ENCODE results near the gene CFAP74.
A peak's percentile ranks its signal among the peaks of the same experiment; 100 is the strongest.

The CFAP74 gene

DNA sequence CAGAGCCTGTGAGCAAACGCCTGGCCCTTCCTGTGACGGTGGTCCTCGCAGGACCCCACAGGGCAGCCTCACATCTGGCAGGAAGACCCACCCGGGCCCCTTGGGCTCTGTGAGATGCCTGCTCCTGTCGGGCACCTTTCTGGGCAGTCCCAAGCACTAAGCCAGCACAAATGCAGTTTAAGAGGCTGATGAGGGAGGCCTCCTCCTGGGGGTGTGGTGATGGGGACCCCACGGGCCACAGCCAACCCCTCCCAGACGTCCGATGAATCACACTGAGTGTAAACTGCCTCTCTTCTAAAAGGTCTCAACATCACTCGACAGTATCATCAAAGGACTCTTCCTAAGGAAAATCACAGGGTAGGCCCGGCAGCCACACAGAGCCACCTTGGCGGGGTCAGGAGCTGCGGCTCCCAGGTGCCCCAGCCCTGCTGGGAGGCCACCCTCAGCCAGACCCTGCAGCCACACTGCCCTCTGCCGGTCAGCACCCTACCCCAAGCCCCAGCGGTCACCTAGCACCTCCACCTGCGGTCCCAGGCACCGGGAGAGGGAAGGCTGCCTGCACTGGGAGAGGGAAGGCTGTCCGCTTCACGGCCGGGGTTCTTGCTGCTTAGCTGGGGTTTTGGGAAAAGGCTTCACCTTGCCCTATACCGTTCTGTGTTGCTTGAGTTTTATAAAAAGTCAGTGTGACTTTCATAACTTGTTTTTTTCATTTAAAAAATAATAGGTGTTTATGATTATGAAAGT, 42.8 kb upstream of the CFAP74 start:
- Histone ChIP-seq H3K4me2 (ENCODE audit: low read length) (no peak overlapping the region), H3K56ac (ENCODE audit: low read length) (no peak overlapping the region), H2BK5ac (ENCODE audit: low read length) (no peak overlapping the region), H2AK5ac (ENCODE audit: low read length) (no peak overlapping the region), H3K4ac (ENCODE audit: low read depth, low read length) (no peak overlapping the region), H3K23ac (ENCODE audit: low read length) (no peak overlapping the region), H3K27me3 (ENCODE audit: insufficient read depth, low read length, poor library complexity) (no peaks in the 10 kb centered on the region), H3K79me1 (ENCODE audit: low read length) (no peaks in the 10 kb centered on the region), H2BK120ac (ENCODE audit: low read depth, low read length) (no peak overlapping the region), H3K4me1 (ENCODE audit: control insufficient read depth, low read depth, low read length) (no peaks in the 10 kb centered on the region), H3K9ac (ENCODE audit: low read length) (no peak overlapping the region), H2BK15ac (replicated peaks; ENCODE audit: low read depth) (no peak overlapping the region), H3K36me3 (ENCODE audit: control insufficient read depth, insufficient read depth, low read length) (no peaks in the 10 kb centered on the region), H4K8ac (ENCODE audit: low read depth, low read length) (no peak overlapping the region), H4K5ac (ENCODE audit: low read length) (no peak overlapping the region), H3K27ac (ENCODE audit: low read depth, low read length) (no peak overlapping the region), H3K79me2 (ENCODE audit: control insufficient read depth, insufficient read depth, low read length) (no peaks in the 10 kb centered on the region), H3K18ac (ENCODE audit: low read length) (no peak overlapping the region), H3K4me3 (ENCODE audit: low read length) (no peak overlapping the region)
- WGBS (ENCODE audit: extremely low coverage, insufficient coverage, low lambda C conversion rate), result no CpG with 5 or more reads among the region's 20 CpGs
- peak; percentile 83 for DNase-seq

DNA sequence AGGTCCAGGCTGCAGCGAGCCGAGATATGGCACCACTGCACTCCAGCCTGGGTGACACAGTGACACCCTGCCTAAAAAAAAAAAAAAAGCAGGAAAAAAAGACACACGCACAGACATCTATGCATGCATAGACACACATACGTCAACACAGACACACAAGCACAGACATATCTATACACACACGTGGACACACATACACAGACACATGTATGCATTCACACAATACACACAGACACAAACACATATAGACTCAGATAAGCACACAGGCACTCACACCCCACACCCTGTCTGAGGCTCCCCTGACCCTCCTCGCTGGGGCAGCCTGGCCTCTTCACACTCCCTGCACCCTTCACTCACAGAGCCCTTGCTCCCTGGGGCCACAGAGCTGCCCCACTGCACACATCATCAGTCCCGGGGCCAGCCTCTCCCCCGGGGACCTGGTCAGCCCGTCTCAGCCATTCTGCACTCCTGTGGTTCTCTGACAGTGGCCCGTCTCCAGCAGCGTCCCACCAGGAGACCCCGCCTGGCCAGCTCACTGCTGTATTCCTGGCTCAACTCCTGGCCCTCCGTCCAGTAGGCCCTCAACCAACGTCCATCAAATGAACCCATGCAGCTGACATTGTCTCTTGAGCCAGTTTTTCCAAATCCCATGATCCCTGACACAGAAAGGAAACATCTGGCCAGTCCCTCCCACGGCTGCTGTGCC, 42.0 kb upstream of the CFAP74 start:
- Histone ChIP-seq H4K8ac (ENCODE audit: low read depth, low read length) (no peak overlapping the region), H3K4me3 (ENCODE audit: low read length) (no peak overlapping the region), H3K18ac (ENCODE audit: low read length) (no peak overlapping the region), H3K4ac (ENCODE audit: low read depth, low read length) (no peak overlapping the region), H2BK5ac (ENCODE audit: low read length) (no peak overlapping the region), H3K79me2 (ENCODE audit: control insufficient read depth, insufficient read depth, low read length) (no peaks in the 10 kb centered on the region), H3K79me1 (ENCODE audit: low read length) (no peaks in the 10 kb centered on the region), H2BK120ac (ENCODE audit: low read depth, low read length) (no peak overlapping the region), H3K23ac (ENCODE audit: low read length) (no peak overlapping the region), H4K5ac (ENCODE audit: low read length) (no peak overlapping the region), H3K4me2 (ENCODE audit: low read length) (no peak overlapping the region), H3K27me3 (ENCODE audit: insufficient read depth, low read length, poor library complexity) (no peaks in the 10 kb centered on the region), H2BK15ac (replicated peaks; ENCODE audit: low read depth) (no peak overlapping the region), H3K27ac (ENCODE audit: low read depth, low read length) (no peak overlapping the region), H3K36me3 (ENCODE audit: control insufficient read depth, insufficient read depth, low read length) (no peaks in the 10 kb centered on the region), H3K4me1 (ENCODE audit: control insufficient read depth, low read depth, low read length) (no peaks in the 10 kb centered on the region), H3K56ac (ENCODE audit: low read length) (peak overlapping the region; percentile 15), H2AK5ac (ENCODE audit: low read length) (no peak overlapping the region), H3K9ac (ENCODE audit: low read length) (no peak overlapping the region)
- no CpG with 5 or more reads among the region's 15 CpGs for WGBS (ENCODE audit: extremely low coverage, insufficient coverage, low lambda C conversion rate)
- DNase-seq, result no peak

DNA sequence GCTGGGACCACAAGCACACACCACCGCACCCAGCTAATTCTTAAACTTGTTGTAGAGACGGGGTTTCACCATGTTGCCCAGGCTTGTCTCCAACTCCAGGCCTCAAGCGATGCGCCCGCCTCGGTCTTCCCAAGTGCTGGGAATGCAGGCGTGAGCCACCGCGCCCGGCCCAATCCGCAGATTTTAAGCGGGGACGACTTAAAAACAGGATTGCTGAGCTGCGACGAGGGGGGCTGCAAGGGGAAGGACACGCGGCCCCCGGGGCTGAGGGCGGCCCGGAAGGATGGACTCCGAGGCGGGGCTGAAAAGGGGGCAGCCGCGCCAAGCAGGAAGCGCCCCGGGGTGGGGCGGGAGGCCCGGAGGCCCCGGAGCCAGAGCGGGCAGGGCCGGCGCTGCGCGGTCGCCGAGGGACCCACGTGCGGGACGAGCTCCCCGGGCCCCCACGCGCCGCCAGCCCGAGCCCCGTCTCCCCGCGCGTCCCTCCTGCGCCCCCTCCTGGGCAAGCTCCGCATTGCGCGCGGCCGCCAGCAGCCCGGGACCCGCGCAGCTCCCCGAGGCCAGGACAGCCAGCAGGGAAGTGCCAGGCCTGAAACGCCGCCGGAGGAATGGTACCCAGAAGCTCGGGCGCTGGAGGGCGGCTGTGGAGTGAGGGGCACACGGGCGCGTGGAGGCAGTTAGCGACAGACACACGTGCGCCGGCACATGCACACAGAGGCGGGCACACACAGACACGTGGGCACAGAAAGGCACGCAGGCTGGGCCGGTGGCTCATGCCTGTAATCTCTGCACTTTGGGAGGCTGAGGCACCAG, 41.1 kb upstream of the CFAP74 start:
- Histone ChIP-seq H3K9ac (ENCODE audit: low read length) (peak overlapping the region; percentile 53), H3K79me1 (ENCODE audit: low read length) (no peaks in the 10 kb centered on the region), H3K79me2 (ENCODE audit: control insufficient read depth, insufficient read depth, low read length) (no peaks in the 10 kb centered on the region), H3K36me3 (ENCODE audit: control insufficient read depth, insufficient read depth, low read length) (no peaks in the 10 kb centered on the region), H3K4me2 (ENCODE audit: low read length) (no peak overlapping the region), H2AK5ac (ENCODE audit: low read length) (no peak overlapping the region), H3K27me3 (ENCODE audit: insufficient read depth, low read length, poor library complexity) (no peaks in the 10 kb centered on the region), H3K4ac (ENCODE audit: low read depth, low read length) (peak overlapping the region; percentile 43), H3K4me3 (ENCODE audit: low read length) (no peak overlapping the region), H3K18ac (ENCODE audit: low read length) (no peak overlapping the region), H3K56ac (ENCODE audit: low read length) (peak overlapping the region; percentile 80), H4K8ac (ENCODE audit: low read depth, low read length) (no peak overlapping the region), H2BK15ac (replicated peaks; ENCODE audit: low read depth) (no peak overlapping the region), H3K23ac (ENCODE audit: low read length) (no peak overlapping the region), H3K27ac (ENCODE audit: low read depth, low read length) (no peak overlapping the region), H2BK5ac (ENCODE audit: low read length) (no peak overlapping the region), H3K4me1 (ENCODE audit: control insufficient read depth, low read depth, low read length) (no peaks in the 10 kb centered on the region), H2BK120ac (ENCODE audit: low read depth, low read length) (no peak overlapping the region), H4K5ac (ENCODE audit: low read length) (no peak overlapping the region)
- no CpG with 5 or more reads among the region's 75 CpGs for WGBS (ENCODE audit: extremely low coverage, insufficient coverage, low lambda C conversion rate)
- peak; percentile 52 for DNase-seq

DNA sequence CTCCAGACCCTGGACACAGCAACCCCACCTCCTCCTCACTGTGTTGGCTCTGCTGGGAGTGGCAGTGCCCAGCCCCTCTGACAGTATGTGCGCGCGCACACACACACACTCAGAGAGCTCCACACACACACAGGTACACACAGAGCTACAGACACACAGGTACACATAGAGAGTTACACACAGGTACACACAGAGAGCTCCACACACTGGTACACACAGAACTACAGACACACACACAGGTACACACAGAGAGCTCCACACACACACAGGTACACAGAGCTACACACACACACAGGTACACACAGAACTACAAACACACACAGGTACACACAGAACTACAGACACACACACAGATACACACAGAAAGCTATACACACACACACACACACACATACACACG, 40.3 kb upstream of the CFAP74 start:
- no peak overlapping the region for H3K18ac ChIP-seq (ENCODE audit: low read length)
- no peaks in the 10 kb centered on the region for H3K36me3 ChIP-seq (ENCODE audit: control insufficient read depth, insufficient read depth, low read length)
- no peak overlapping the region for H2BK120ac ChIP-seq (ENCODE audit: low read depth, low read length)
- H3K4me2 ChIP-seq (ENCODE audit: low read length), result no peak overlapping the region
- no peak overlapping the region for H3K4me3 ChIP-seq (ENCODE audit: low read length)
- H2BK15ac ChIP-seq (replicated peaks; ENCODE audit: low read depth), result no peak overlapping the region
- H3K27me3 ChIP-seq (ENCODE audit: insufficient read depth, low read length, poor library complexity), result no peaks in the 10 kb centered on the region
- DNase-seq, result no peak
- WGBS (ENCODE audit: extremely low coverage, insufficient coverage, low lambda C conversion rate), result no CpG with 5 or more reads among the region's 4 CpGs
- no peak overlapping the region for H3K27ac ChIP-seq (ENCODE audit: low read depth, low read length)
- H3K9ac ChIP-seq (ENCODE audit: low read length), result no peak overlapping the region
- H2BK5ac ChIP-seq (ENCODE audit: low read length), result no peak overlapping the region
- no peak overlapping the region for H4K5ac ChIP-seq (ENCODE audit: low read length)
- H3K56ac ChIP-seq (ENCODE audit: low read length), result no peak overlapping the region
- no peak overlapping the region for H3K23ac ChIP-seq (ENCODE audit: low read length)
- H2AK5ac ChIP-seq (ENCODE audit: low read length), result peak overlapping the region; percentile 30
- no peaks in the 10 kb centered on the region for H3K79me2 ChIP-seq (ENCODE audit: control insufficient read depth, insufficient read depth, low read length)
- H3K4me1 ChIP-seq (ENCODE audit: control insufficient read depth, low read depth, low read length), result no peaks in the 10 kb centered on the region
- H4K8ac ChIP-seq (ENCODE audit: low read depth, low read length), result no peak overlapping the region
- no peaks in the 10 kb centered on the region for H3K79me1 ChIP-seq (ENCODE audit: low read length)
- no peak overlapping the region for H3K4ac ChIP-seq (ENCODE audit: low read depth, low read length)

DNA sequence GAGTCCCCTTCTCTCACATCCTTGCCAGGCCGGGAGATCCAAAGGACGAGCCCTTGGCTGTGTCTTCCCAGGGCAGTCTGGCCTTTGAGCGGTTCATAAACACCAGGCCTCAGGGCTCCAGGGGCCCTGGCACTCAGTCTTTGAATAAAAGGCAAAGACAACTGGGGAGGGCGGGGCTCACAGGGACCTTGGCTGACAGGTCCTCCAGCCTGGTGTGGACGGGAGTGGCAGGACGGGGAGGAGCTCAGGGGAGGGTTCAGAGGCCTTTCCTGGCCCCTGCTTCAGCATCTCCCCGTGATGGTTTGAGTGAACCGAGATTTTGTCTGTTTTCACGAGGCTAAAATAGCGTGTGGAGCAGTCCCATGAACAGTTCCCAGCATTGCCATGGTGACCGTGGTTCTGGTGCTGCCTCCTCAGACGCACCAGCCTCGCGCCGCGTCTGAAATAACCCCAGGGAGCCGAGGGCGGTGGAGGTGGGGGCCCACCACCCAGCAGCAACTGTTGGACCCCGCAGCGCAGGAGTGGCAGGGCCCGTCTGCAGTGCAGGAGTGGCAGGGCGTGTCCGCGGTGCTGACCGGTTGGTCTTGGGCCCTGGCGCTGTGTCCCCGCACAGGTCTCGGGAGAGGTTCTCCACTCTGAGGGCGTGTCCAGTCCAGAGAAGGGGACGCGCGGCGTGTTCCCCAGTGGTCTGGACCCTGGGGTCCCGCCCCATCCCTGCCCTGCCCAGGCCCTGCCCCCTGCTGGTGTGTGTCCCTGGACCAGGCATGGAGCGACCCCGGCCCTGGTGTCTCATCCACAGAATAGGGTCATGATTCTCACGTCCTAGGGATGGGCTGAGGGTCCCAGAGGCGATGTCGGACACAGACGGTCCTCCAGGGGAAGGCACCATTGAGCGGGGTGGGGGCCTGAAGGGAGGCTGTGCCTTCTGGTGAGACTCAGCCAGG, 39.5 kb upstream of the CFAP74 start:
- H3K27ac ChIP-seq (ENCODE audit: low read depth, low read length), result no peak overlapping the region
- no peak overlapping the region for H3K23ac ChIP-seq (ENCODE audit: low read length)
- H3K27me3 ChIP-seq (ENCODE audit: insufficient read depth, low read length, poor library complexity), result no peaks in the 10 kb centered on the region
- no CpG with 5 or more reads among the region's 41 CpGs for WGBS (ENCODE audit: extremely low coverage, insufficient coverage, low lambda C conversion rate)
- no peak for DNase-seq
- H3K4ac ChIP-seq (ENCODE audit: low read depth, low read length), result no peak overlapping the region
- H3K4me3 ChIP-seq (ENCODE audit: low read length), result no peak overlapping the region
- no peaks in the 10 kb centered on the region for H3K79me2 ChIP-seq (ENCODE audit: control insufficient read depth, insufficient read depth, low read length)
- no peak overlapping the region for H3K4me2 ChIP-seq (ENCODE audit: low read length)
- H3K9ac ChIP-seq (ENCODE audit: low read length), result no peak overlapping the region
- no peak overlapping the region for H3K56ac ChIP-seq (ENCODE audit: low read length)
- H2BK5ac ChIP-seq (ENCODE audit: low read length), result no peak overlapping the region
- H3K79me1 ChIP-seq (ENCODE audit: low read length), result no peaks in the 10 kb centered on the region
- H2BK120ac ChIP-seq (ENCODE audit: low read depth, low read length), result no peak overlapping the region
- no peaks in the 10 kb centered on the region for H3K36me3 ChIP-seq (ENCODE audit: control insufficient read depth, insufficient read depth, low read length)
- no peaks in the 10 kb centered on the region for H3K4me1 ChIP-seq (ENCODE audit: control insufficient read depth, low read depth, low read length)
- no peak overlapping the region for H4K8ac ChIP-seq (ENCODE audit: low read depth, low read length)
- no peak overlapping the region for H3K18ac ChIP-seq (ENCODE audit: low read length)
- no peak overlapping the region for H2BK15ac ChIP-seq (replicated peaks; ENCODE audit: low read depth)
- no peak overlapping the region for H2AK5ac ChIP-seq (ENCODE audit: low read length)
- H4K5ac ChIP-seq (ENCODE audit: low read length), result no peak overlapping the region
